Thymus (tissue), 11 donors: ENCODE results near the gene ANKRD13B. TPM values are rescaled to one million over a fixed set of nuclear protein-coding genes. Genes with fewer than 3 reads are reported as not detected.

ENCODE experiments used
- DNase-seq, 9 donors: peaks; one replicate each; pipeline ENCODE4 v3.0.0-alpha.2; 2013; ENCODE audit warnings: low spot score in 9 of 9, low read depth in 6 of 9, missing footprints in 1 of 9
- H3K27ac ChIP-seq, 2 donors: one replicate each; pipeline ENCODE4 v1.5.1; 2013; ENCODE audit warnings: control low read depth in 1 of 2, low read depth in 1 of 2, low read length in 1 of 2, mild to moderate bottlenecking in 1 of 2, moderate library complexity in 1 of 2
- H3K27me3 ChIP-seq, 2 donors: one replicate each; pipeline ENCODE4 v1.5.1; 2013; ENCODE audit warnings: low read length in 1 of 2; ENCODE audit not compliant: control insufficient read depth in 2 of 2, insufficient read depth in 1 of 2
- H3K36me3 ChIP-seq, 2 donors: one replicate each; pipeline ENCODE4 v1.5.1; 2013; ENCODE audit warnings: low read length in 1 of 2, mild to moderate bottlenecking in 1 of 2, moderate library complexity in 1 of 2; ENCODE audit not compliant: control insufficient read depth in 2 of 2, insufficient read depth in 2 of 2
- H3K4me1 ChIP-seq, 2 donors: one replicate each; pipeline ENCODE4 v1.5.1; 2013; ENCODE audit warnings: low read length in 2 of 2; ENCODE audit not compliant: control insufficient read depth in 2 of 2, insufficient read depth in 2 of 2
- H3K4me3 ChIP-seq, 2 donors: one replicate each; pipeline ENCODE4 v1.5.1; 2013; ENCODE audit warnings: low read length in 2 of 2, control low read depth in 1 of 2, mild to moderate bottlenecking in 1 of 2
- H3K9me3 ChIP-seq, 2 donors: one replicate each; pipeline ENCODE4 v1.5.1; 2013; ENCODE audit warnings: low read length in 1 of 2, mild to moderate bottlenecking in 1 of 2; ENCODE audit not compliant: control insufficient read depth in 2 of 2, insufficient read depth in 1 of 2
- WGBS: extraction: QIAGEN DNeasy Blood & Tissue Kit; methylation state at CpG from one replicate; pipeline ENCODE4 v1.1.7; 2013; 5-methylcytosine and 5-hydroxymethylcytosine counted together
- polyA plus RNA-seq: library from polyadenylated mRNA; stranded (reverse); fragments of 200-250 nt; gene quantifications from one replicate; pipeline ENCODE4 v1.2.3, GENCODE V29; 2013
- total RNA-seq: library from RNA; stranded (reverse); fragments of 120-200 nt; gene quantifications from one replicate; pipeline ENCODE4 v1.2.4, GENCODE V29; 2013
- donor health status: healthy.

Gene ANKRD13B
- total and polyA plus RNA-seq, 2 donors = 1.3 to 2.2 TPM

DNA sequence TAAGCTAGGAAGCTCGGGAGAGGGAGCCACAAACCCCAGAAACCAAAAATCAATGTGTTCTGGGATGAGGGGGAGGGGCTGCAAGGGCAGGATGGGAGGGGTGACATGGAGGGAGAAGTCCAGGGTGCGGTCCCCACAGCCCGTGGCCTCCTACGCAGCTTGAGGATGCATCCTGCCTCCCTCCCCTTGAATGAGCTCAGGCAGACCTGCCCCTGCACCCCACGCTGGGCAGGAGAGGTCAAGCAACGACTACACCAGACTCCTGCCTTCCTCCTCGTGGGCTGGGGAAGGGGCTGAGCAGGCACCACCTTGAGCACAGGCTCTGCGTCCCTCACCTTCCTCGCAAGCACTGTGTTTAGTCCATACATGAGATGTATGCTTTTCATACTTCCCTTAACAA is 3.9 kb downstream of the ANKRD13B start:
- DNase-seq = no peak
- Histone ChIP-seq H3K9me3 (peaks cover 0 to under 1% of the 10 kb centered on the region in 2 donors), H3K4me3 (no peak overlapping the region), H3K4me1 (peaks cover 17 to 23% of the 10 kb centered on the region in 2 donors), H3K27ac (no peak overlapping the region), H3K36me3 (no peaks in the 10 kb centered on the region), H3K27me3 (peaks cover 0 to 25% of the 10 kb centered on the region in 2 donors)
- 92% methylated on average over 9 of the region's 9 CpGs for WGBS

DNA sequence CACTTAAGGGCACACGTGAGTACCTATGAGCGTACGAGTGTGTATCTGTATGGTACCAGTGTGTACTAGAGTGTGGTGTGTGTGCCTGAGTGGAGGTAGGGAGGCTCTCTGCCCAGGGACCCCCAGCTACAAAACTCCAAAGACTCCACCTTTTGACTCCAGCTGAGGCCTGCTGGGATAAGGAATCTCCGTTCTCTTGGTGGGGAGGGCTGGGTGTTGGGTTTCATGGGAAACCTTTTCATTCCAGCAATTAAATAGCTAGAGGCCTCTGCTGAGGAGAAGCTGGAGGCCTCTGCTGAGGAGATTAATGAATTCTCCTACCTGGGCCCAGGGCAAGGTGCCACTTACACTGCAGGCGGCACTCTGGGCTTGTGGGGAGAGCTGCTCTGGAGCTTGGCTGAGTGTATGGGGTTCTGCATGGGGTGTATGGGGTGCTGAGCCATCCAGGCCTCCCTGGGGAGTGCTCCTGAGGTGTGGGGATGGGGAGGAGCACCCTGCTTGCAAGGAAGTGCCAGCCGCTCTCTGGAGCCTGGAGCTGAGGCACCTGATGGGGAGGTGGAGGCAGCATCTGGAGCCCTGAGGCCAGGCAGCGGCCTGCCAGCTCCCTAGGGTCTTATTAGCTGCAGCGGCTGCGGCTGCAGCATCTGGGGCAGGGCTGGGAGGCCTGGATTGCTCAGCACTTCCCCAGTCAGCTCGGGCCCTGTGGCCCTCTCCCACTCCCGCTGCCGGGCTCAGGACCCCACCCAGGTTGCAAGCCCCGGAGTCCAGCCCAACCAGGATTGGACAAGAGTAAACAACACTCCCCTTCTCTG is 4.6 kb downstream of the ANKRD13B start:
- H3K27me3 ChIP-seq = peaks cover 0 to 25% of the 10 kb centered on the region in 2 donors
- H3K9me3 ChIP-seq = no peaks in the 10 kb centered on the region
- H3K36me3 ChIP-seq = no peaks in the 10 kb centered on the region
- 93% methylated on average over 13 of the region's 13 CpGs for WGBS
- no peak for DNase-seq
- peaks cover 10 to 15% of the 10 kb centered on the region in 2 donors for H3K4me1 ChIP-seq
- H3K27ac ChIP-seq = no peak overlapping the region
- no peak overlapping the region for H3K4me3 ChIP-seq

DNA sequence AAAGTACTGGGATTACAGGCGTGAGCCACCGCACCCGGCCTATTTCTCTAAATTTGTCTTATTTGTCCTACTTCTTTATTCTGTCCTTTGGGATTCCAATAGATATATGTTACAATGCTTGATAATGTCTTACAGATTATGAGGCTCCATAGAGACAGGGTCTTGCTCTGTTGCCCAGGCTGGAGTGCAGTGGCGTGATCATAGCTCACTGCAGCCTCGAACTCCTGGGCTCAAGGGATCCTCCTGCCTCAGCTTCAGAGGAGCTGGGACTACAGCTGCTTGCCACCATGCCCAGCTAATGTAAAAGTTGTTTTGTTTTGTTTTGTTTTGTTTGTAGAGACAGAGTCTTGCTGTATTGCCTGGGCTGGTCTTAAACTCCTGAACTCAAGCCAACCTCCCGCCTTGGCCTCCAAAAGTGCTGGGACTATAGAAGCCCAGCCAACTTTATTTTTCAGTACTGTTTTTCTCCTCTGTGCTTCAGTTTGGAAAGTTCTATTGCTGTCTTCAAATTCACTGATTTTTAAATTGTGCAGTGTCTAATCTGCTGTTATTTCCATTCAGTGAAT is 10.3 kb downstream of the ANKRD13B start:
- Histone ChIP-seq H3K36me3 (no peaks in the 10 kb centered on the region), H3K9me3 (no peaks in the 10 kb centered on the region), H3K27me3 (peaks cover 0 to 2% of the 10 kb centered on the region in 2 donors), H3K4me1 (no peaks in the 10 kb centered on the region), H3K27ac (no peak overlapping the region), H3K4me3 (no peak overlapping the region)
- no peak for DNase-seq
- 99% methylated on average over 6 of the region's 6 CpGs for WGBS

DNA sequence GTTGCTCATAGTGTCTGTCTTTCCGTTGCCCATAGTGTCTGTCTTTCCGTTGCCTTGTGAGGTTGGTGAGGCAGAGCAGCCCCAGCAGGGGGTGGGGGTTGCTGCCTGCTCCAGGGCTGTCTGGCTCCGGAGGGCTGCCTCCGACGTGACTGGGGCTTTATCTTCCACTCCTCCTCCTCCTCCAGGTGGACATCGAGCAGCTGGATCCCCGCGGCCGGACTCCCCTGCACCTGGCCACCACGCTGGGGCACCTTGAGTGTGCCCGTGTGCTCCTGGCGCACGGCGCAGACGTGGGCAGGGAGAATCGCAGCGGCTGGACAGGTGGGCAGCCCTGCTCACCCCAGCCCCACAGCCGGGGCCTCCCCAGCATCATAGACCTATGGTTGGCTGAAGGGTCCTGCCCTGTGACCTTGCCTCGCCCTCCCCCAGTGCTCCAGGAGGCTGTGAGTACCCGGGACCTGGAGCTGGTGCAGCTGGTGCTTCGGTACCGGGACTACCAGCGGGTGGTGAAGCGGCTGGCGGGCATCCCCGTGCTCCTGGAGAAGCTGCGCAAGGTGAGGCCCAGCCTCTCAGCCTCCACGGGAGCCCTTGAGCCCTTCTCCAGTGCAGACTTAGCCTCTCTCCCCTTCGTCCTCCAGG is 14.7 kb downstream of the ANKRD13B start:
- Histone ChIP-seq H3K4me3 (no peak overlapping the region), H3K27ac (no peak overlapping the region), H3K4me1 (peaks cover 0 to 2% of the 10 kb centered on the region in 2 donors), H3K9me3 (peaks cover 0 to 1% of the 10 kb centered on the region in 2 donors), H3K27me3 (peaks cover 0 to 16% of the 10 kb centered on the region in 2 donors), H3K36me3 (no peaks in the 10 kb centered on the region)
- DNase-seq = no peak
- WGBS = 98% methylated on average over 29 of the region's 29 CpGs

DNA sequence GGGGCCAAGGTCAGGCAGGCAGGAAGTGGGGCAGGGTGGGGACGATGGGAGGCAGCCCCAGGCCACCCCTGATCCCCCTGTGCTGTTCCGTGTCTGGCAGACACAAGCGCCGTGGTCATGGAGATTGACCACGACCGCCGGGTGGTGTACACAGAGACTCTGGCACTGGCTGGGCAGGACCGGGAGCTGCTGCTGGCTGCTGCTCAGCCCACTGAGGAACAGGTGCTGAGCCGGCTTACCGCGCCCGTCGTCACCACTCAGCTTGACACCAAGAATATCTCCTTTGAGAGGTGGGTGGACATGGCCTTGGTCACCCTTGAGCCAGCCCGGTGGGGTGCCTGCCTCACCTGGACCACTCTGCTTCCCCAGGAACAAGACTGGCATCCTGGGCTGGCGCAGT is 16.1 kb downstream of the ANKRD13B start:
- DNase-seq = no peak

DNA sequence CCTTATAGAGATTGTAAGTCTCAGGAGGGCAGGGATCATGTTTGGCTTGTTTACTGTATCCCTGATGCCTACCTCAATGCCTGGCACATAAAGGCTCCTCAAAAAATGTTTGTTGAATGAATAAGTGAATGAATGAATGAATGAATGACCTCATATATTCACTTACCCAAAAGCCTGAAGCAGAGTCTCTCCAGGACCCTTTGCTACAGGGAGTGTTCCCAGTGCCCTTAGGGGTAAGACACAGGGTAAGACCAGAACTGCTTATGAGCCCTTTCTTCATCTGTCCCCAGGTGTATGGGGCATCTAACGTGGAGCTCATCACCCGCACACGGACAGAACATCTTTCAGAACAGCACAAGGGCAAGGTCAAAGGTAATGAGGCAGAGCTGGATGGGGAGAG is 17.5 kb downstream of the ANKRD13B start:
- Histone ChIP-seq H3K36me3 (no peaks in the 10 kb centered on the region), H3K9me3 (peaks cover 0 to 6% of the 10 kb centered on the region in 2 donors), H3K4me3 (no peak overlapping the region), H3K4me1 (peaks cover 17 to 26% of the 10 kb centered on the region in 2 donors), H3K27ac (no peak overlapping the region), H3K27me3 (peaks cover 7 to 43% of the 10 kb centered on the region in 2 donors)
- over 99% methylated on average over 3 of the region's 3 CpGs for WGBS
- no peak for DNase-seq

More for the DNA sequence above, 16.1 kb downstream of the ANKRD13B start:
- no peak overlapping the region for H3K27ac ChIP-seq
- 93% methylated on average over 15 of the region's 15 CpGs for WGBS
- H3K4me3 ChIP-seq = no peak overlapping the region
- H3K9me3 ChIP-seq = peaks cover 0 to 4% of the 10 kb centered on the region in 2 donors
- H3K27me3 ChIP-seq = peaks cover 0 to 29% of the 10 kb centered on the region in 2 donors
- peaks cover 5 to 11% of the 10 kb centered on the region in 2 donors for H3K4me1 ChIP-seq
- no peaks in the 10 kb centered on the region for H3K36me3 ChIP-seq

DNA sequence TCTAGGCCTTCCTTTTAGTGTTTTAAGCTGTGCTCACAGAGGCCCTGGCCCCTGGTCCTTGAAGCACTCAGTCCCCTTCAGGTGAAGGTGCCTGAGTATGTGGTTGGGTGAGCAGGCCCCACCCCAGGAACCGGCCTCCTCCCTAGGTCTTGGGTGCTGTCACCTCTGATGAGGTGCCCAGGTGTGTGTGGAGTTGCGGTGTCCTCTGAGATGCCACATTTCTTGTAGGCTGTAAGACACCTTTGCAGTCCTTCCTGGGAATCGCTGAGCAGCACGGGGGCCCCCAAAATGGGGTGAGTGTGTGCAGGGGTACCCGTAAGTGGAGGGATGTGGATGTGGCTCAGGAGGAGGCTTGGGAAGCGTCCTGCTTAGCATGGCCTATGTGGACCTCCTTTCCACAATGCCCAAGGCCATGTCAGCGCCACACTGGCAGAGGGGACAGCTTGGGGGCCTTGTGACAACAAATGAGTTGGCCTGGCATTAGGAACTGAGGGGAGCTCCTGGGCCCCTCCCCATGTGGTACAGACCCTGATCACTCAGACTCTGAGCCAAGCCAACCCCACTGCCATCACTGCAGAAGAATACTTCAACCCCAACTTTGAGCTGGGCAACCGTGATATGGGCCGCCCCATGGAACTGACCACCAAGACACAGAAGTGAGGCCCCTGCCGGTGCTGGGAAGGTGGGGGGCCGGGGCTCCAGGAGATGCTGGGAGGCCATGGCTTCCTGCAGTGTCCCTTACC is 18.6 kb downstream of the ANKRD13B start:
- 96% methylated on average over 11 of the region's 11 CpGs for WGBS

DNA sequence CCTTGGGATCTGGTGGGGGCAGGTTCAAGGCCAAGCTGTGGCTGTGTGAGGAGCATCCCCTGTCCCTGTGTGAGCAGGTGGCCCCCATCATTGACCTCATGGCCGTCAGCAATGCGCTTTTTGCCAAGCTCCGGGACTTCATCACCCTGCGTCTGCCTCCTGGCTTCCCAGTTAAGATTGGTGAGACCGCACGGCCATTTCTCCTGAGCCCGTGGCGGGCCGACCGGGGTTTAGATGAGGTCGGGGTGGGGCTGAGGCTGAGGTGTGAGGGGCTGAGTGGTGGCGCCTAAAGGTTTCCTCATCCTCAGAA is 19.1 kb downstream of the ANKRD13B start:
- Histone ChIP-seq H3K36me3 (no peaks in the 10 kb centered on the region), H3K27me3 (peaks cover 22 to 60% of the 10 kb centered on the region in 2 donors), H3K4me1 (peaks cover 31 to 41% of the 10 kb centered on the region in 2 donors), H3K9me3 (peaks cover 0 to 13% of the 10 kb centered on the region in 2 donors), H3K27ac (no peak overlapping the region), H3K4me3 (no peak overlapping the region)
- WGBS = 97% methylated on average over 12 of the region's 12 CpGs
- DNase-seq = no peak

More for the DNA sequence above, 18.6 kb downstream of the ANKRD13B start:
- Histone ChIP-seq H3K27ac (no peak overlapping the region), H3K27me3 (peaks cover 17 to 55% of the 10 kb centered on the region in 2 donors), H3K4me3 (no peak overlapping the region), H3K4me1 (peaks cover 27 to 36% of the 10 kb centered on the region in 2 donors), H3K9me3 (peaks cover 0 to 13% of the 10 kb centered on the region in 2 donors), H3K36me3 (no peaks in the 10 kb centered on the region)
- no peak for DNase-seq
